ENCODE results near the gene PPP6R2.

- TF ChIP-seq SUZ12 (IDR thresholded peaks at IDR 0.05; ENCODE audit: extremely low read depth, insufficient read depth, insufficient read length), result no peak
- no peak for TF ChIP-seq YY1 (IDR thresholded peaks at IDR 0.05; ENCODE audit: insufficient read depth, insufficient read length)
These were observed 38.4 kb upstream of the PPP6R2 start for GRCh38 chr22:50304528-50305392.

Data from NT2/D1 (cell line).